ENCODE data around the gene PTPRCAP.
"Not testable (repeated sequence)": the region's sequence is repeated elsewhere in the genome, so short reads cannot be mapped to it uniquely, and the experiment has no call there.

Gene PTPRCAP

GRCh38 chr11:67409261-67409666, 28.2 kb downstream of the PTPRCAP start:
- no peak for DNase-seq (ENCODE audit: low spot score)

GRCh38 chr11:67408437-67409200, 28.9 kb downstream of the PTPRCAP start:
- DNase-seq (ENCODE audit: low spot score): no peak

- no peak for DNase-seq (ENCODE audit: low spot score)
These were observed 29.8 kb downstream of the PTPRCAP start for GRCh38 chr11:67407688-67408163.

GRCh38 chr11:67406969-67407687, 30.4 kb downstream of the PTPRCAP start:
- peak; percentile 94 for DNase-seq (ENCODE audit: low spot score)

- no peak for DNase-seq (ENCODE audit: low spot score)
These were observed 31.0 kb downstream of the PTPRCAP start for GRCh38 chr11:67406420-67406968.

GRCh38 chr11:67405688-67406339, 31.7 kb downstream of the PTPRCAP start:
- DNase-seq (ENCODE audit: low spot score): no peak

DNA sequence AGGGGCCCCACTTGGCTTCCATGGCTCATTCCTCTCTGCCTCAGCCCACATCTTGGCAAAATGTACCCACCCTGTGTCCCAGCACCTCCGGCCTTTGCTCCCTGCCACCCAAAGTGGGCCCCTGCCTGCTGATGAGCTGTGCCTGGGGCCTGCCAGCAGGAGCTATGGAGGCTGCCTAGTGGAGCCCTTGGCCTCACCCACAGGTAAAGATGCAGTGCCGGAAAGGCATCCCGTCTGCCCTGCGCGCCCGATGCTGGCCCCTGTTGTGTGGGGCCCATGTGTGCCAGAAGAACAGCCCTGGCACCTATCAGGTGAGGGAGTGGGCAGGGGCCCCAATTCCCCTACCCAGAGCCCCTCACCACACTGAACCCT, 32.3 kb downstream of the PTPRCAP start:
- no peak for DNase-seq (ENCODE audit: low spot score)

DNA sequence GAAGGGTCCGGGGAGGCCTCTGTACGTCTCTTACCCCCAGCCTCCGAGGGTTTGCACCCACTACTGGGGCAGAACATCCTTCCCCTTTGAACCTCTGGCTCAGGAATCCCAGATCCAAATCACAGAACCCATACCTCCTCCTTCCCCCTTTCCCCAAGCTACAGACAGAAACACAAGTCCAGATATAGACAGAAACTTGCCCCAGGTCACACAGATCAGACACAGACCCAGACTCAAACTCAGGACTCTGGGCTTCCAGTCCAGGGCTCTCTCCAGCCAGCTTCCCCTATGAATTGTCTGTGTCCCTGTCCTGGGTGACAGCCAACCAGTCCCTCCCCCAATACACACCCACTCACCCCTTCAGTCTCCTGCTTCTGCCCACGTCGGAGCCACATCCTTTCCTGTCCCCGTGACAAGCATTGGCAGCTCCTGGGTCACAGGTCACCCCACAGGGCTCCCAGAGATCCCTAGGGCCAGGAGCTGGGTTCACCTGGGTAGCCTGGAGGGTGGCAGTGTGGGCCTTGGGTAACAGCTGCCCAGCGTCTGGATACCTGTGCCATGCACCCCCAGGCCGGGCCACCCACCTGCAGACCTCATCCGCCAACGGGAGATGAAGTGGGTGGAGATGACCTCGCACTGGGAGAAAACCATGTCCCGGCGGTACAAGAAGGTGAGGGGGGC, 32.8 kb downstream of the PTPRCAP start:
- no peak for DNase-seq (ENCODE audit: low spot score)

DNA sequence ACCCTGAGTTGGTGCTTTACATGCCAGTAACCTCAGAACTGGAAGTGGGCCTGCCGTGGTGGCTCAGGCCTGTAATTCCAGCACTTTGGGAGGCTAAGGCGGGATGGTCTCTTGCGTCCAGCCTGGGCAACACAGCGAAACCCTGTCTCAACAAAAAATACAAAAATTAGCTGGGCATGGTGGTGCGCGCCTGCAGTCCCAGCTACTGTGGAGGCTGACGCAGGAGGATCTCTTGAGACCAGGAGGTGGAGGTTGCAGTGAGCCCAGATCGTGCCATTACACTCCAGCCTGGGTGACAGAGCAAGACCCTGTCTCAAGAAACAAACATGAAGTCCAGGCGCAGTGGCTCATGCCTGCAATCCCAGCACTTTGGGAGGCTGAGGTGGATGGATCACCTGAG, 34.4 kb downstream of the PTPRCAP start:
- not testable (repeated sequence) for DNase-seq (ENCODE audit: low spot score)

GRCh38 chr11:67402192-67402839, 35.2 kb downstream of the PTPRCAP start:
- not testable (repeated sequence) for DNase-seq (ENCODE audit: low spot score)

DNA sequence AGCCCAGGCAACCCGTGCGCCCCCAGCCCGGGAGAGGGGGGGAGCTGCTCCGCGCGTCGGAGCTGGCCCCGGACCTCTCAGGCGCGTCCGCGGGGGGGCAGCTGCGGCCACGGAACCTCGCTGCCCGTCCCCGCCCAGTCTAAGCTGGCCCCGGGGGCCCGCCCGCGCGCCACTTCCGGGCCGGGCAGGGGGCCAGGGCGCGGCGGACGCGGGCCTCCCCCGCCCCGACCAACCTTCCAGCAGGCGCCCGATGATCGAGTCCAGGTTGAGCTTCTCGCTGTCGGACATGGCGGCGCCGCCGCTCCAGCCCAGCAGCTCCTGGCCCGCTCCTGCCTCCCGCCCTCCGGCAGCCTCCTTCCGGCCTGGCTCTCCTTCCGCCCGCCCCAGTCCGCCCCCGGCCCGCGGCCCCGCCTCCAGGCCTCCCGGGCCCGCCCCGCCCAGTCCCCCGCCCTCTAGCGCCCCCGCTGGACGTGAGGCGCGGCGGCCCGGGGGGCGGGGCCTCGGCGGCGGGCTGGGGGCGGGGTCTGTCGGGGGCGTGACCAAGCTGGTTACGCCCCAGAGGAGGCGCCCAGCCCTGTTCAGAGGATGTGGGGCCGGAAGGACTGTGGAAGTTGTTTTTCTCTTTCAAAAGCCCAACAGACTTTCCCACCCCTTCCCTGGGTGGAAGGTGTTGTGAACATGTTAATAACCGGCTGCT, 35.8 kb downstream of the PTPRCAP start, which contains the start of gene PPP1CA:
Gene PPP1CA, minus strand, starts transcription at position 364 of the 697 bp plus-strand sequence. Its CDS starts 76 bp downstream, at position 288.
- peak; percentile 100 for DNase-seq (ENCODE audit: low spot score)

DNA sequence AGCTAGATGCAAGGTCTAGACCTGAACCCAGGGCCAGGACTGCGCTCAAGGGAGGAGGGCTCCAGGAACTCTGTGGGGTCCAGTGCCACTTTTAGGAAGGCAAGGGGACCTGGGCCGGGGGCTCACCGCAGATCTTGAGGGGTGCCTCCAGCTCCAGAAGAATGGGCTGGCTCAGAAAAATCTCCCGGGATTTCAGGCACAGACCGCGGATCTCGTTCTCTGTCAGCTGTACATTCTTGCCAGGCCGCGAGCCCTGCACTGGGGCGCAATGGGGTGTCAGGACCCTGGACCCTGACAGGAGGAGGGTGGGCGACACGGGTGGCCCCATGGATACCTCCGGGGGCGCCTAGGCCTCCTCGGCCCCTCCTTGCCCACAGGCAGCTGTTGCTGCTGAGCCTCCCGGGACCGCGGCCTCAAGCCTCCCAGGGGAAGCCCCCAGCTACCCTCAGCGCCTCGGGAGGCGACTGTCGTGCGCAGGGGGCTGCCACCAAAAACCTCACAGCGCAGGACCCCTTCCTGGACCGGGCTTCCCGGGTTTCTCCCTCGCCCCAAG, 36.5 kb downstream of the PTPRCAP start:
- DNase-seq (ENCODE audit: low spot score): no peak

DNA sequence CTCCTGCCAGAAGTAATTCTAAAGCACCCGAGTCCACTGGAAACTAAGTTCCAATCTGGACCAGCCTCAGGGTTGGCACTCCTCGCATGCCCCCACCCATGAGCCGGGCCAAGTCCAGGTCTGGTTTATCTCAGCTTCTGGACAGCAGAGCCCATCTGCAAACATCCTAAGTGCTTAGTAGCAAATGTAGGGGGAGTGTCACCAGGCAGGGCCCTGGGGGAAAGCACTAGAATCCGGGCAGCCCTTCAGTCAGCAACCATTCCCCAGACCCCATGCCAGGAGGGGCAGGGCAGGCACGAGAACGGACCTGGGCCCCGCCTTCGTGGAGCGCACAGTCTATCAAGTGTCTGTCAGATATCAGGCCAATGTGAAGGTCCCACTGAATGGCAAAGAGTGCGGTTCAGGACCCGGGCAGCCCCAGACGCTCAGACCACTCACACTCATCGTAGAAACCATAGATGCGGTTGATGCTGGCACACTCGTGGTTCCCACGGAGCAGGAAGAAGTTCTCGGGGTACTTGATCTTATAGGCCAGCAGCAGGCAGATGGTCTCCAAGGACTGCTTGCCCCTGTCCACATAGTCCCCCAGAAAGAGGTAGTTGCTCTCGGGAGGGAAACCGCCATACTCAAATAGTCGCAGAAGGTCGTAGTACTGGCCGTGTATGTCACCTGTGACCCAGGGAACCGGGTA, 37.1 kb downstream of the PTPRCAP start:
- DNase-seq (ENCODE audit: low spot score): no peak

- DNase-seq (ENCODE audit: low spot score): no peak
These were observed 38.6 kb downstream of the PTPRCAP start for GRCh38 chr11:67398661-67399563.

GRCh38 chr11:67397986-67398660, 39.4 kb downstream of the PTPRCAP start:
- DNase-seq (ENCODE audit: low spot score): no peak

DNA sequence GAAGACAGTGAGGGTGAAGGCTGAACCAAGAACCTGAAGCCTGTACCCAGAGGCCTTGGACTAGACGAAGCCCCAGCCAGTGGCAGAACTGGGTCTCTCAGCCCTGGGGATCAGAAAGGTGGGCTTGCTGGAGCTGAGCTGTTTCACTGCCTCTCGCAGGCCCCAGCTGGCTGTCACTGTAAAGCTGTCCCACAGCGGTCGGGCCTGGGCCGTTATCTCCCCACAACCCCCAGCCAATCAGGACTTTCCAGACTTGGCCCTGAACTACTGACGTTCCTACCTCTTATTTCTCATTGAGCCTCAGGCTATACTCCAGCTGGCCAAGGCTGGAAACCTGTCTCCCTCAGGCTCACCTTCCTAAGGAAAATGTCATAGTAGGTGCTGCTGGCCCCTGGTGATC, 39.9 kb downstream of the PTPRCAP start:
- DNase-seq (ENCODE audit: low spot score): no peak

GRCh38 chr11:67396587-67397389, 40.7 kb downstream of the PTPRCAP start:
- DNase-seq (ENCODE audit: low spot score): no peak

All from HuH-7 (cell line).